HPDE6-E6E7 (cell line): ENCODE measurements around the gene MYL12B.

Experiments
- DNase-seq: peaks from one replicate; pipeline ENCODE4 v3.0.0; 2011; ENCODE audit warnings: missing footprints; ENCODE audit errors: extremely low spot score

The MYL12B gene

GRCh38 chr18:3235846-3236245, 26.1 kb upstream of the MYL12B start:
- no peak for DNase-seq

- DNase-seq = no peak
Observed at GRCh38 chr18:3236470-3236869, 25.5 kb upstream of the MYL12B start.

GRCh38 chr18:3238742-3239141, 23.2 kb upstream of the MYL12B start:
- no peak for DNase-seq

- DNase-seq = no peak
Observed at GRCh38 chr18:3245185-3245564, 16.8 kb upstream of the MYL12B start.

GRCh38 chr18:3245853-3246634, 15.9 kb upstream of the MYL12B start:
- peak; percentile 69 for DNase-seq

GRCh38 chr18:3246635-3247239, 15.2 kb upstream of the MYL12B start:
- no peak for DNase-seq

- peak; percentile 86 for DNase-seq
Observed at GRCh38 chr18:3247240-3248061, 14.5 kb upstream of the MYL12B start, which contains the start of gene MYL12A. MYL12A (plus strand) TSS chr18:3247801; CDS start chr18:3253248, 5,447 bp downstream.

GRCh38 chr18:3248062-3248657, 13.8 kb upstream of the MYL12B start:
- no peak for DNase-seq

GRCh38 chr18:3248658-3249359, 13.1 kb upstream of the MYL12B start:
- no peak for DNase-seq

GRCh38 chr18:3250237-3251107, 11.5 kb upstream of the MYL12B start:
- DNase-seq = no peak

- DNase-seq = no peak
Observed at GRCh38 chr18:3251249-3251962, 10.5 kb upstream of the MYL12B start.

- DNase-seq = no peak
Observed at GRCh38 chr18:3251963-3252277, 10.0 kb upstream of the MYL12B start.

GRCh38 chr18:3252843-3253242, 9.1 kb upstream of the MYL12B start:
- no peak for DNase-seq

- no peak for DNase-seq
Observed at GRCh38 chr18:3254725-3255124, 7.2 kb upstream of the MYL12B start.

- DNase-seq = no peak
Observed at GRCh38 chr18:3255611-3256165, 6.2 kb upstream of the MYL12B start.

GRCh38 chr18:3256693-3257626, 5.0 kb upstream of the MYL12B start:
- DNase-seq = no peak

GRCh38 chr18:3257627-3258120, 4.3 kb upstream of the MYL12B start:
- DNase-seq = no peak

GRCh38 chr18:3260995-3261372, 949 bp upstream of the MYL12B start:
- DNase-seq = no peak
